HG03460 (cell line): Measurements from ENCODE around the gene OR11G2.
"Not testable (repeated sequence)": the region's sequence is repeated elsewhere in the genome, so short reads cannot be mapped to it uniquely, and the experiment has no call there.

Experiments
- ATAC-seq: cut with Tn5 transposase; IDR thresholded peaks from one replicate; pipeline ENCODE4 v1.9.1; 2021; ENCODE audit not compliant: unreplicated experiment

Gene OR11G2, protein sequence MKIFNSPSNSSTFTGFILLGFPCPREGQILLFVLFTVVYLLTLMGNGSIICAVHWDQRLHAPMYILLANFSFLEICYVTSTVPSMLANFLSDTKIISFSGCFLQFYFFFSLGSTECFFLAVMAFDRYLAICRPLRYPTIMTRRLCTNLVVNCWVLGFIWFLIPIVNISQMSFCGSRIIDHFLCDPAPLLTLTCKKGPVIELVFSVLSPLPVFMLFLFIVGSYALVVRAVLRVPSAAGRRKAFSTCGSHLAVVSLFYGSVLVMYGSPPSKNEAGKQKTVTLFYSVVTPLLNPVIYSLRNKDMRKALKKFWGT

DNA sequence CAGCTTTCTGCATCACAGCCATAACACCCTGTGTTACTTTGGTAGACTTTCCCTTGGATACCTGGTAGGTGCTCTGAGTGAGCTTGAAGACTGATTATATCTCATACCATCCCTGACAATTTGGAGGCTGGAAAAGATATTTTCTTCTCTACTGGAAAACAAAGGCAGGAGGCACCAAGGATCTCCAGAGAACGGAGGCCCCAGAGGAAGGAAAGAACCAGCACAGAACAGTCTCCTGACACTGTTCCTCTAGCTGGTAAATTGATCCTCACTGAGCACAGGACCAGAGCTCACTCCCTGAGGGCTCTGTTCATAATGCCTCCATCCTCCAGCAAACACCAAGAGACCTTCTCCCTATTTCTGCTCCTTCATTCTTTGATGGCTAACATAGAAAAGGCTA is at the start of gene OR11G2:
OR11G2 (plus strand) TSS at position 301 of the 400 bp plus-strand sequence. CDS start 6,542 bp downstream, outside the sequence.
- no peak for ATAC-seq

DNA sequence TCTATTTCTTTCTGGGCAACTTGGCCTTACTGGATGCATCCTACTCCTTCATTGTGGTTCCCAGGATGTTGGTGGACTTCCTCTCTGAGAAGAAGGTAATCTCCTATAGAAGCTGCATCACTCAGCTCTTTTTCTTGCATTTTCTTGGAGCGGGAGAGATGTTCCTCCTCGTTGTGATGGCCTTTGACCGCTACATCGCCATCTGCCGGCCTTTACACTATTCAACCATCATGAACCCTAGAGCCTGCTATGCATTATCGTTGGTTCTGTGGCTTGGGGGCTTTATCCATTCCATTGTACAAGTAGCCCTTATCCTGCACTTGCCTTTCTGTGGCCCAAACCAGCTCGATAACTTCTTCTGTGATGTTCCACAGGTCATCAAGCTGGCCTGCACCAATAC is 46.8 kb upstream of the OR11G2 start:
- no peak for ATAC-seq

DNA sequence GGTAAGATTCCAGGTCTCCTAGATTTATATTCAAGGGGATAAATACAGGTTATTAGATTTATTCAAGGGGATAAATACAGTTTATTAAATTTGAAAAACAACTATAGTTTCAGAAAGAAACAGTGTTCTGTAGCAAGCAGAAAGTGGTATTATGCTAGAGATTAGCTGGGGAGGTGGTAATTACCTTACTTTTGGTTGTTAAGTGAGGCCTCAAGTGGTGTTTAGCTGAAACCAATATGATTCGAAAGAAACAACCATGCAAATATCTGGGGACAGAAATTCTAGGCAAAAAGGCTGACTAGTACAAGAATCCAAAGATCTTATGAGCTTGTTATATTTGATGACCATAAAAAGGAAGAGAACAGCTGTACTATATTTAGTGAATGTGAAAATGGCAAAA is 45.9 kb upstream of the OR11G2 start:
- no peak for ATAC-seq

DNA sequence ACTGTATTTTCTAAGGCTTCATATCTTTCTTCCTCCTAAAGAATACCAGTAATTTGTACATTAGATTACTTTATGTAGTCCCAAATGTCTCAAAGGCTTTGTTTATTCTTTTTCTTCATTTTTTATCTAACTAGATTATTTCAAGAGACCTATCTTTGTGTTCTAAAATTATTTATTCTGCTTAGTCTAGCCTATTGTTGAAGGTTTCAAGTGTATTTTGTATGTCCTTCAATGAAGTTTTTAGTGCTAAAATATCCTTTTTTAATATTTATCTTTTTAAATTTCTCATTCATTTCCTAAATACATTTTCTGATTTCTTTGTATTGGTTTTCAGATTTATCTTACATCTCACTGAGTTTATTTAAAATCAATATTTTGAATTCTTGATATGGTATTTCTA is 26.2 kb upstream of the OR11G2 start:
- ATAC-seq = no peak

DNA sequence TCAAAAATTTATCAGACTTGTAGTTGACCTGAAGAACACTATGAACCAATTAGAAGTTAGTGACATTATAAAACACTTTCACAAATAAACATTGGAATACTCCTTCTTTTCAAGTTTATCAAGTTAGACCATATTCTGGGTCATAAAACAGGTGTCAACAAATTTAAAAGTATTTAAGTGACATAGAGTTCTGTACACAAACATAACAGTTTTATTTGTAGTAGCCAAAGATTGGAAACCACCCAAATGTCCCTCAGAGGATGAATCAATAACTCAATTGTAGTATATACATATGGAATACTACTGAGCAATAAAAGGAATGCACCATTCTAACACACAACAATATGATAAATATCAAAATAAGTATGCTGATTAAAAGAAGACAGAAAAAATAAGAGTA is 23.6 kb upstream of the OR11G2 start:
- no peak for ATAC-seq

DNA sequence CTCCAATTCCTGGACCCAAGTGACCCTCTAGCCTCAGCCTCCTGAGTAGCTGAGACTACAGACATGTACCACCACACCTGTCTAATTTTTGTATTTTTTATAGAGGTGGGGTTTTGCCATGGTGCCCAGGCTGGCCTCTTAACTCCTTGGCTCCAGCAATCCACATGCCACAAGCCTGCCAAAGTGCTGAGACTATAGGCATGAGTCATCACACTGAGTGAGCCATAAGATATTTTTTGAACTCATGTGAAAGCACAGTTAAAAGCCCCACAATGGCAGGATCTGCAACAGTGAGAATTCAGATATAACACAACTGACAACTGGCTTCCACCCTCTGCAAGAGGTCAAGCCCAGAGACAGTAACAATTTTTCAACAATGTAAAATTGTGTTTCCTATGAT is 20.8 kb upstream of the OR11G2 start:
- not testable (repeated sequence) for ATAC-seq

DNA sequence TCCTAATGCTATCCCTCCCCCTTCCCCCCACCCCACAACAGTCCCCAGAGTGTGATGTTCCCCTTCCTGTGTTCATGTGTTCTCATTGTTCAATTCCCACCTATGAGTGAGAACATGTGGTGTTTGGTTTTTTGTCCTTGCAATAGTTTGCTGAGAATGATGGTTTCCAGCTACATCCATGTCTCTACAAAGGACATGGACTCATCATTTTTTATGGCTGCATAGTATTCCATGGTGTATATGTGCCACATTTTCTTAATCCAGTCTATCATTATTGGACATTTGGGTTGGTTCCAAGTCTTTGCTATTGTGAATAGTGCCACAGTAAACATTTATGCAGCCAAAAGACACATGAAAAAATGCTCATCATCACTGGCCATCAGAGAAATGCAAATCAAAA is 16.5 kb upstream of the OR11G2 start:
- not testable (repeated sequence) for ATAC-seq

DNA sequence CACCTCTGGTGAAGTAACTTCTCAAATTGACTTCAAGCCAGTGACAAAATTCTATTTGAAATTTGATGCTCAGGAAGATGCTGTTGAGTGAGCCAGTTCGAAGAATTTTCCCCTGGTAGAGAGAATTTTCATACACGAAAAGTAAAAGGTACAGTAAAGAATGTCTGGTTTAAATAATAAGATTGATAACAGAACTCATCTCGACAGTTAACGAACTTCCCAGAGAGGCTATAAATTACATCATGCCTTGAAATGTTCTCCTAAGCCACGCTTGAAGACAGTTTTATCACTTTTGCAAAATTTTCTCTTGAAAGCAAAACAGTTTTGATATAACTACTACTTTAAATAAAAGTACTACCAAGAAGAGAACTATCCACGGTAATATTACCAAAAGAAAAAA is 14.4 kb upstream of the OR11G2 start:
- ATAC-seq = no peak

DNA sequence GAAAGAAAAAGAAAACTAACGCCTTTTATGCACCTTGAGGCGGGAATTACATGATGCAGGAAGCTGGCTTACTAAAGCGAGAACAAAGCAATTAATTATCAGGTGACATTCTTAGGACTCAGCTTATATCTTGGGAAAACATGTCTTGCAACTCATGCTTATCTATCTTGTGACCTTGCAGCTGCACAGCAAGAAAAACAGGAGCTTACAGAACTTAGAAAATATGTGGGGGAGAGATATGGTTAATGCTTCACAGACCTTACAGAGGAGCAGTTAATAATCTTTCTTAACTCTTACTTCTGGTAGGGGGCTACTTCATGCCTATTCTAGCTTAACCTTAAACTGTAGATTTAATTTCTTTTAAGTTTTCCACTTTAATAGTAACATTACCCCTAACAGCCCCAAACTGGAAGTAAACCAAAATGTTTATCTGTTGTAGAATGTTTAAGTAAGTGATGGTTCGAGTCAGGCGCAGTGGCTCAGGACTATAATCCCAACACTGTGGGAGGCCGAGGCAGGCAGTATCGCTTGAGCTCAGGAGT is 13.2 kb upstream of the OR11G2 start:
- ATAC-seq = no peak

DNA sequence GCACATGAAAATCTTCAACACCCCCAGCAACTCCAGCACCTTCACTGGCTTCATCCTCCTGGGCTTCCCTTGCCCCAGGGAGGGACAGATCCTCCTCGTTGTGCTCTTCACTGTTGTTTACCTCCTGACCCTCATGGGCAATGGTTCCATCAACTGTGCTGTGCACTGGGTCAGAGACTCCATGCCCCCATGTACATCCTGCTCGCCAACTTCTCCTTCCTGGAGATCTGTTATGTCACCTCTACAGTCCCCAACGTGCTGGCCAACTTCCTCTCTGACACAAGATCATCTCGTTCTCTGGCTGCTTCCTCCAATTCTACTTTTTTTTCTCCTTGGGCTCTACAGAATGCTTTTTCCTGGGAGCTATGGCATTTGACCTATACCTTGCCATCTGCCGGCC is 11.5 kb upstream of the OR11G2 start:
- ATAC-seq = no peak

DNA sequence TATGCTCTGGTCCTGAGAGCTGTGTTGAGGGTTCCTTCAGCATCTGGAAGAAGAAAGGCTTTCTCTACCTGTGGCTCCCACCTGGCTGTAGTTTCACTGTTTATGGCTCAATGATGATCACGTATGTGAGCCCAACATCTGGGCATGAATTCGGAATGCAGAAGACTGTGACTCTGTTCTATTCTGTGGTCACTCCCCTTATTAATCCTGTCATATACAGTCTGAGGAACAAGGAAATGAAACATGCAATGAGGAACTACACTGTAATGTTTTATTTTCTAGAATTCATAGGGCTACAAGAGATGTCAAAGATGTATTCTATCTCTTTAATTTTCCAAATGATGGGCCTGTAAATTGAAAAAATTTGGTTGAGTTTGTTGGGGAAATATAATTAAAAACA is 10.8 kb upstream of the OR11G2 start:
- no peak for ATAC-seq

DNA sequence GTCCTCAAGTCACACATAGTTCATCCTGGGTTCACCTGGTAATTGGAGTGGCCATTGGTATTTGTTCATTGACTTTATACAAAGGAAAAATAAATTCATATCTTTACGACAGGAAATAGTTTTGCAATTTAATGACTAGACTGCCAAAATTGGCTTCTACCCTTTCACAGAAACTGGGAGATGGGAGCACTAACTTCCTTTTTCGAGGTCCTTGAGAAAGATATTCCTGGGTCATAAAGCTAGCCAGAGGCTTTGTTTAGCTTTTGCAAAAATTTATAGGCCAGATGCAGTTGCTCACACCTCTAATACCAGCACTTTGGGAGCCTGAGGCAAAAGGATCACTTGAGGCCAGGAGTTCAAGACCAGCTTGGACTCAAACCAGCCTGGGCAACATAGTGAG is 10.2 kb upstream of the OR11G2 start:
- no peak for ATAC-seq

DNA sequence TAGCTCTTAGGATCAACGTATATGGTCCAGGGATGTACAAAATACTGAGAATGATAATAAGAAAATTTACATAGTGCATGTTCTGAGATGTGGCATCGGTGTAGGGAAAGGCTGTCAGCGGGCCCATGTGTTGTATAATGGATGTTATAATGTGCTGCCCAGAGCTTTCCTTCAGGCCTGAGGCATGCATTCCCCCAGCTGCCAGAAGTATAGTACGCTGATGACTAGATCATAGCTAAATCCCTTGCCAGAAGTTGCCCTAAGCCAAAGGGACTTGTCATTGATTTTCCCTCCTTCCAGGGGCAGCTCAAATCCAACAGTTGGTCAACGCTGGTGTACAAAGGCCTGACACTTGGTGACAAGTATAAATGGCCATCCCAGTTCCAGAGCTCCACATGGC is 6.5 kb upstream of the OR11G2 start:
- no peak for ATAC-seq

DNA sequence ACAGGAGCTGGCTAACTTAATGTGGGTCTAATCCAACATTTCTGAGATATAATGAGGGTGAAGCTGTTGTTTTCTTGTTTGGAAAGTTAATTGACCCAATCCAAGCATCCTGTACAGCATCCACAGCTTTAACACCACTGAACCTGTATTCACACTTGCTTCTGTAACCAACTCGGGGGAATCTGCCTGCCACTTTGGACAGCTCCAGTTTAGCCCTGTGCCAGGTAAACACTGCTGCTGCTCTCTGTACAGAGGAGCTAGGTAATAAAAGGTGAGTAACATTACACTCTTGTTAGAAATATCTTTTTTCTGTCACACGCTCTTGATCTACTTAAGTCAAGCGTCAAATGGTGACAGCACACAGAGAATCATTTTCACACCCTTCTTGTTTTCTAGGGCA is 700 bp downstream of the OR11G2 start:
- ATAC-seq = no peak

DNA sequence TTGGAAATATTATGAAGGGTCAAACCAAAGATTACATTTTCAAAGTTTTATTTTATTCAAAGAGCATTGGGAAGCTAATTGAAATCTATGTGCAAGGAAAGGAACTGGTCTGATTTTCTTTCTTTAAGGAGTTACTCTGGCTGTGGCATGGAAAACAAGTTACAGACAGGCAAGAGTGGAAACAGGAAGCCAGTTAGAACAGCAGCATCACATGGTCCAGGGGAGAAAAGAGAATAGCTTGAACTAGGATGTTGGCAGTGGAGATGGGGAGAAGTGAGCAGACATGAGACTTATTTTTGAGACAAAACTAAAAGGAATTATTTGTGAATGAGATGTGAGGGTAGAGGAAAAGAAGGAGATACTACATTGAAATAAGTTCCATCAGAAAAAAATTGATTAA is 3.4 kb downstream of the OR11G2 start:
- ATAC-seq = no peak

DNA sequence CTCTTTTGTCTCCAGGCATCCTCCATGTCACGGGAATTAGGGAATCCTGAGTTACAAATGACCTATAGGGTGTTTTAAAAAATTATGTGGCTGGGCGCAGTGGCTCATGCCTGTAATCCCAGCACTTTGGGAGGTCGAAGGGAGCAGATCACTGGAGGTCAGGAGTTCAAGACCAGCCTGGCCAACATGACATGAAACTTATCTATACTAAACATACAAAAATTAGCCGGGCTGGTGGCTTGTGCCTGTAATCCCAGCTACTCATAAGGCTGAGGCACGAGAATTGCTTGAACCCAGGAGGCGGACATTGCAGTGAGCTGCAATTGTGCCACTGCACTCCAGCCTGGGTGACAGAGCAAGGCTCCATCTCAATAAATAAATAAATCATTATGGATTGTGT is 4.5 kb downstream of the OR11G2 start:
- not testable (repeated sequence) for ATAC-seq

DNA sequence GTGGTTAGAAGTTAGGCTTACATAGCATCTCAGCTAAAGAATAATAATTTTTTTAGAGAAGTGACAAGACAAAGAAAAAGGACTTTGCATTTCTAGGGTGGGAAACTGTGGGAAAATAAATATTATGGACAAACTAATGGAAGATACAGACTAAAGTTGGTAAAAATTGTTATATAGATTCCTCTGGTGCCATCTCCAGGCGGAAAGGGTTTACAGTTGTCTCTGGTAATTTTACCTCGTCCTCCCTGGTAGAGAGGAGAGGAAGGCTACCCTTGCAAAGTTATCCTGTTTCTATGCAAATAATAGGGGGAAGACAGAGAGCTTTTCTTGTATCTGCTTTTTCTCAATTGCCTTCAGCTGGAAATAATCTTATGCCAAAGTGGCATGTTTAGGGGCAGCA is 5.2 kb downstream of the OR11G2 start:
- no peak for ATAC-seq

DNA sequence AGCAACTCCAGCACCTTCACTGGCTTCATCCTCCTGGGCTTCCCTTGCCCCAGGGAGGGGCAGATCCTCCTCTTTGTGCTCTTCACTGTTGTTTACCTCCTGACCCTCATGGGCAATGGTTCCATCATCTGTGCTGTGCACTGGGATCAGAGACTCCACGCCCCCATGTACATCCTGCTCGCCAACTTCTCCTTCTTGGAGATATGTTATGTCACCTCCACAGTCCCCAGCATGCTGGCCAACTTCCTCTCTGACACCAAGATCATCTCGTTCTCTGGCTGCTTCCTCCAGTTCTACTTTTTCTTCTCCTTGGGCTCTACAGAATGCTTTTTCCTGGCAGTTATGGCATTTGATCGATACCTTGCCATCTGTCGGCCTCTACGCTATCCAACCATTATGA is 6.8 kb downstream of the OR11G2 start:
- no peak for ATAC-seq

DNA sequence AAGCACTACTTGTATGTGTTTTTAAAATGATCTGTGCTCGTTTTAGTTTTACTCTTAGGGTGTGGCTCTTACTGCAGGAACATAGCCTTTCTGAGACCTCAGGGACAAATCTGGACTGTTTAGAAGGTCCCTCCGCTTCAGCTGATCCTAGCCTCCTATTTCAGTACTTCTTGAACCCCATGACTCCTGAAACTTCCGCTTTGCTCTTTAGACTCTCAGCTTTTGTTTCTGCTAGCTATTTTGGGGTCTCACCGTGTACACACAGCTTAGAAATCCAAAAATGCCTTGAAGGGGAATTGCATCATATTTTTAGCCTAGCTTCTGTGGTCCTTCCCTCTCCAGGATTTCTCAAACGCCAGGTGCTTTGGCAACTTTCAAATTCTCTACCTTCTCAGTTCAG is 8.3 kb downstream of the OR11G2 start:
- ATAC-seq = no peak

DNA sequence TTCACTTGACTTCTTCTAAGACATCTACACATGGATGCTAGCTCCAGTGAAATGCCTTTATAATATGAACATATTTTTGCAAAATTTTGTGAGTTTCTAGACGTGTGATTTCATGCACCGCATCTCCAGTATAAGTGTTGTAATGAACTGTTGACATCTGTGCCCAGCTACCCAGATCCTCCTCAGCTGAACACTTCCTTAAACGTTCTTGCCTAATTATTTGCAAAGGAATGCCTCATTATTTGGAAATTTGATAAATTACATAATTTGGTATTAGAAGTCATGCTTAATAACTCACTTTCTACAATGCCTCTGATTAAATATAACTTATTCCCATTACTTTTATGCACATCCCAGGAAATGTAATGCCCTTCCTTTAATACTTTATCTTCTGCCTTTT is 14.0 kb downstream of the OR11G2 start:
- no peak for ATAC-seq

DNA sequence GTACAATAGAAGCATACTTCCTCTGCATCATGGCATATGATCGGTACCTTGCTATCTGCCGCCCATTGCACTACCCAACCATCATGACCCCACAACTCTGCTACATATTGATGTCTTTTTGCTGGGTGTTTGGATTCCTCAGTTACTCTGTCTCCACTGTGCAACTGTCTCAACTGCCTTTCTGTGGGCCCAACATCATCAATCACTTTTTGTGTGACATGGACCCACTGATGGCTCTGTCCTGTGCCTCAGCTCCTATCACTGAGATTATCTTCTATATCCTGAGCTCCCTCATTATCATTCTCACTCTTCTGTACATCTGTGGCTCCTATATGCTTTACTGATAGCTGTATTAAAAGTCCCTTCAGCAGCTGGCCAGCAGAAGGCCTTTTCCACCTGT is 18.9 kb downstream of the OR11G2 start:
- ATAC-seq = no peak

DNA sequence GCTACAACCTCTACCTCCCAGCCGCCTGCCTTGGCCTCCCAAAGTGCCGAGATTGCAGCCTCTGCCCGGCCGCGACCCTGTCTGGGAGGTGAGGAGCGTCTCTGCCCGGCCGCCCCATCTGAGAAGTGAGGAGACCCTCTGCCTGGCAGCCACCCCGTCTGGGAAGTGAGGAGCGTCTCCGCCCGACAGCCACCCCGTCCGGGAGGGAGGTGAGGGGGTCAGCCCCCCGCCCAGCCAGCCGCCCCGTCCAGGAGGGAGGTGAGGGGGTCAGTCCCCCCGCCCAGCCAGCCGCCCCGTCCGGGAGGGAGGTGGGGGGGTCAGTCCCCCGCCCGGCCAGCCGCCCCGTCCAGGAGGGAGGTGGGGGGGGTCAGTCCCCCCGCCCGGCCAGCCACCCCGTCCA is 21.7 kb downstream of the OR11G2 start:
- ATAC-seq = not testable (repeated sequence)

DNA sequence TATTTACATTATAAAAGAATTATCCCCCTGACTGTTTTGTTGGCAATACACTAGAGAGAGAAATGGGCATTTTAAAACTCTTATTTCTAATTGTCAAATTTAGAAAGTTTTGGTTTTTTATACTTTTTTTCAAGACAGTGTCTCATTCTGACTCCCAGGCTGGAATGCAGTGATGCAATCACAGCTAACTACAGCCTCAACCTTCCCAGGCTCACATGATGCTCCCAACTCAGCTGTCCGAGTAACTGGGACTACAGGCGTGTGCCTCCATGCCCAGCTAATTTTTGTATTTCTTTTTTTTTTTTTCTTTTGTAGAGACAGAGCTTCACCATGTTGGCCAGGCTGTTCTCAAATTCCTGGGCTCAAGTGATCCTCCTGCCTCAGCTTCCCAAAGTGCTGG is 24.5 kb downstream of the OR11G2 start:
- ATAC-seq = no peak
